CD4-positive, alpha-beta T cell treated with Interleukin-15 for 4 hours (primary cell): ENCODE results near the gene TMEM167B.
"Not testable (repeated sequence)": the region's sequence is repeated elsewhere in the genome, so short reads cannot be mapped to it uniquely, and the experiment has no call there.

Experiments
- DNase-seq: peaks from one replicate; pipeline ENCODE4 v3.0.0-alpha.2; 2020; ENCODE audit warnings: low spot score

TMEM167B gene

GRCh38 chr1:109114342-109114674, 23.7 kb downstream of the TMEM167B start:
- DNase-seq = no peak

GRCh38 chr1:109115685-109116084, 25.1 kb downstream of the TMEM167B start:
- DNase-seq = no peak

GRCh38 chr1:109116286-109116685, 25.7 kb downstream of the TMEM167B start:
- DNase-seq = no peak

- no peak for DNase-seq
Observed at GRCh38 chr1:109118089-109118488, 27.5 kb downstream of the TMEM167B start.

- no peak for DNase-seq
Observed at GRCh38 chr1:109120356-109120755, 29.8 kb downstream of the TMEM167B start.

- DNase-seq = no peak
Observed at GRCh38 chr1:109131059-109131458, 40.5 kb downstream of the TMEM167B start.

GRCh38 chr1:109131800-109132199, 41.2 kb downstream of the TMEM167B start:
- no peak for DNase-seq

GRCh38 chr1:109133002-109133706, 42.6 kb downstream of the TMEM167B start:
- no peak for DNase-seq

GRCh38 chr1:109133815-109134214, 43.3 kb downstream of the TMEM167B start:
- DNase-seq = no peak

- DNase-seq = no peak
Observed at GRCh38 chr1:109134423-109134822, 43.9 kb downstream of the TMEM167B start.

GRCh38 chr1:109135940-109136339, 45.4 kb downstream of the TMEM167B start:
- no peak for DNase-seq

GRCh38 chr1:109136766-109137165, 46.2 kb downstream of the TMEM167B start:
- no peak for DNase-seq

- no peak for DNase-seq
Observed at GRCh38 chr1:109137958-109138357, 47.4 kb downstream of the TMEM167B start.

- no peak for DNase-seq
Observed at GRCh38 chr1:109138358-109138757, 47.8 kb downstream of the TMEM167B start.

- DNase-seq = no peak
Observed at GRCh38 chr1:109140392-109140791, 49.8 kb downstream of the TMEM167B start.

GRCh38 chr1:109142260-109142659, 51.7 kb downstream of the TMEM167B start:
- no peak for DNase-seq

- not testable (repeated sequence) for DNase-seq
Observed at GRCh38 chr1:109142725-109143124, 52.2 kb downstream of the TMEM167B start.
